K562 (cell line): Measurements from ENCODE around the gene NTM. TPM values are rescaled to one million over a fixed set of nuclear protein-coding genes. Genes with fewer than 3 reads are reported as not detected.

Experiments
- ATAC-seq: fragments of 200-7000 bp; cut with Tn5 transposase; 3 replicates; pipeline ENCODE4 v1.9.1; 2020; ENCODE audit warnings: moderate library complexity
- BruUV-seq: library from RNA; stranded (reverse); fragments of 400-500 nt; replicated peaks from 2 replicates; lab custom pipeline; 2021; lab: Mats Ljungman, UMichigan
- CTCF ChIA-PET: fragments of 300-600 bp; formaldehyde crosslinking; extraction: SDS; loops from one replicate; lab custom pipeline; 2021; ENCODE audit warnings: low intra/inter-chr PET ratio; lab: Yijun Ruan, JAX
- POLR2A ChIA-PET: fragments of 300-600, 350-650 bp; sonication (Branson Sonifier 250); formaldehyde crosslinking; extraction: SDS; loops from one replicate; lab custom pipeline; 2021; ENCODE audit warnings: antibody characterized with exemption, inconsistent platforms; lab: Yijun Ruan, JAX
- DNase-seq, 4 experiments: peaks; one replicate each; pipeline versions ENCODE4 v3.0.0 to v3.0.0-alpha.2; 2011 to 2018; ENCODE audit warnings: low spot score in 3 of 4, mixed read lengths in 3 of 4; ENCODE audit errors: extremely low read depth in 1 of 4
- FAIRE-seq: peaks from 2 replicates; lab custom pipeline; 2011; peaks lifted over from hg19 to GRCh38; lab: Jason Lieb, UNC
- H2AFZ ChIP-seq: 2 replicates; pipeline ENCODE4 v1.6.0; 2011; ENCODE audit warnings: low read depth, low read length, control low read depth, inconsistent platforms
- H3K27ac ChIP-seq: fragments of 200-600 bp; 3 replicates; pipeline ENCODE4 v1.8.0; 2011; ENCODE audit warnings: low read depth, mild to moderate bottlenecking, control low read depth, inconsistent platforms, low read length, moderate library complexity, mixed read lengths; ENCODE audit errors: extremely low read depth
- H3K27me3 ChIP-seq, 2 experiments: fragments of 300-600 bp in 1 of 2; 2 replicates in 1 of 2; 3 replicates in 1 of 2; pipeline versions ENCODE4 v1.6.0 to v1.8.0; 2011; ENCODE audit warnings: inconsistent platforms in 2 of 2, low read length in 2 of 2, mild to moderate bottlenecking in 1 of 2, mixed read lengths in 1 of 2, moderate library complexity in 1 of 2; ENCODE audit not compliant: control insufficient read depth in 2 of 2, insufficient read depth in 2 of 2
- H3K36me3 ChIP-seq: fragments of 300-600 bp; 3 replicates; pipeline ENCODE4 v1.8.0; 2011; ENCODE audit warnings: mild to moderate bottlenecking, low read length, inconsistent platforms; ENCODE audit not compliant: control insufficient read depth, insufficient read depth
- H3K4me1 ChIP-seq, 2 experiments: fragments of 200-600 bp in 1 of 2; replicated peaks in 1 of 2; 2 replicates in 1 of 2; 3 replicates in 1 of 2; pipeline versions ENCODE4 v1.5.1 to v1.8.0; 2011; ENCODE audit warnings: inconsistent platforms in 2 of 2, low read length in 2 of 2, mild to moderate bottlenecking in 1 of 2, mixed read lengths in 1 of 2, moderate library complexity in 1 of 2; ENCODE audit not compliant: control insufficient read depth in 2 of 2, insufficient read depth in 2 of 2
- H3K4me2 ChIP-seq: 2 replicates; pipeline ENCODE4 v1.6.1; 2011; ENCODE audit warnings: low read length, control low read depth, inconsistent platforms, mixed read lengths; ENCODE audit not compliant: insufficient read depth
- H3K4me3 ChIP-seq: fragments of 200-600 bp; sonication (generic), shearing (Covaris generic); 2 replicates; pipeline ENCODE4 v1.5.1; 2016; ENCODE audit warnings: control low read depth, inconsistent platforms
- H3K79me2 ChIP-seq: fragments of 200-600 bp; 3 replicates; pipeline ENCODE4 v1.8.0; 2011; ENCODE audit warnings: low read length, inconsistent platforms; ENCODE audit not compliant: control insufficient read depth, insufficient read depth
- H3K9ac ChIP-seq, 2 experiments: 2 replicates each; pipeline versions ENCODE4 v1.6.0 to v1.6.1; 2011; ENCODE audit warnings: low read depth in 2 of 2, low read length in 2 of 2, control low read depth in 1 of 2, inconsistent platforms in 1 of 2, mild to moderate bottlenecking in 1 of 2, mixed read lengths in 1 of 2; ENCODE audit not compliant: insufficient read depth in 1 of 2
- H3K9me1 ChIP-seq: one replicate; pipeline ENCODE4 v1.6.0; 2011; ENCODE audit warnings: inconsistent platforms, mild to moderate bottlenecking, low read length, moderate library complexity; ENCODE audit not compliant: control insufficient read depth, insufficient read depth
- H3K9me3 ChIP-seq: replicated peaks from 2 replicates; pipeline ENCODE4 v1.5.1; 2011; ENCODE audit warnings: low read depth, low read length, inconsistent platforms; ENCODE audit not compliant: control insufficient read depth, insufficient read depth
- H4K20me1 ChIP-seq: replicated peaks from 2 replicates; pipeline ENCODE4 v1.6.1; 2011; ENCODE audit warnings: low read length, inconsistent platforms, mixed read lengths; ENCODE audit not compliant: control insufficient read depth, insufficient read depth
- CEBPG ChIP-seq, 3 experiments: fragments of 200-800 bp in 1 of 3; sonication (Bioruptor generic) in 1 of 3; sonication (generic) in 1 of 3; formaldehyde crosslinking in 1 of 3; IDR thresholded peaks in 2 of 3; conservative IDR thresholded peaks in 1 of 3; 2 replicates each; pipeline versions ENCODE4 v1.6.1 to v1.8.0; 2016 to 2022; ENCODE audit warnings: missing compliant biosample characterization in 2 of 3, missing genetic modification characterization in 2 of 3, mild to moderate bottlenecking in 1 of 3, missing genetic modification reagents in 1 of 3
- E2F8 ChIP-seq: fragments of 450-650 bp; IDR thresholded peaks from 2 replicates; pipeline ENCODE4 v1.7.1; 2018; ENCODE audit warnings: mild to moderate bottlenecking, low read depth; ENCODE audit not compliant: partially characterized antibody
- ETV5 ChIP-seq: sonication (generic); formaldehyde crosslinking; IDR thresholded peaks from 2 replicates; pipeline ENCODE4 v1.4.0; 2020; ENCODE audit warnings: low read depth, mild to moderate bottlenecking, missing genetic modification reagents
- MCM3 ChIP-seq: fragments of 450-650 bp; IDR thresholded peaks from 2 replicates; pipeline ENCODE4 v1.6.1; 2016
- NR4A1 ChIP-seq, 2 experiments: fragments of 250-450 bp in 1 of 2; fragments of 450-650 bp in 1 of 2; sonication (Bioruptor Pico) in 1 of 2; IDR thresholded peaks; 2 replicates each; pipeline versions ENCODE4 v1.4.0 to v1.6.1; 2016 to 2020; ENCODE audit warnings: mild to moderate bottlenecking in 2 of 2, missing compliant biosample characterization in 1 of 2, missing genetic modification characterization in 1 of 2, moderate library complexity in 1 of 2
- POLR2G ChIP-seq: fragments of 200-400 bp; formaldehyde crosslinking; IDR thresholded peaks from 2 replicates; pipeline ENCODE4 v1.6.1; 2017; ENCODE audit warnings: low read depth, mild to moderate bottlenecking, antibody characterized with exemption, low read length, moderate library complexity
- PYGO2 ChIP-seq: fragments of 450-650 bp; IDR thresholded peaks from 2 replicates; pipeline ENCODE4 v1.6.1; 2016; ENCODE audit warnings: mild to moderate bottlenecking, missing genetic modification characterization, moderate library complexity, missing compliant biosample characterization
- RBFOX2 ChIP-seq: fragments of 200-400 bp; formaldehyde crosslinking; IDR thresholded peaks from 2 replicates; pipeline ENCODE4 v1.6.1; 2017; ENCODE audit warnings: low read depth, mild to moderate bottlenecking, low read length, moderate library complexity
- RBM17 ChIP-seq: fragments of 200-400 bp; formaldehyde crosslinking; IDR thresholded peaks from 2 replicates; pipeline ENCODE4 v1.6.1; 2017; ENCODE audit warnings: low read depth, mild to moderate bottlenecking, low read length, borderline replicate concordance
- SRSF1 ChIP-seq: fragments of 200-400 bp; formaldehyde crosslinking; IDR thresholded peaks from 2 replicates; pipeline ENCODE4 v1.6.1; 2017; ENCODE audit warnings: mild to moderate bottlenecking, low read depth, low read length, moderate library complexity
- ZNF23 ChIP-seq: fragments of 250-450 bp; sonication (Bioruptor Pico); IDR thresholded peaks from 2 replicates; pipeline ENCODE4 v1.4.0; 2020; ENCODE audit warnings: mild to moderate bottlenecking
- ZNF707 ChIP-seq: fragments of 250-450 bp; sonication (Bioruptor Pico); conservative IDR thresholded peaks from 2 replicates; pipeline ENCODE4 v1.8.0; 2022; ENCODE audit warnings: inconsistent platforms, mild to moderate bottlenecking, moderate library complexity
- WGBS: fragments of 100-300 bp; shearing (Covaris generic); methylation state at CpG from one replicate; pipeline ENCODE4 v1.1.6; 2016; ENCODE audit warnings: low coverage, mixed read lengths; ENCODE audit not compliant: insufficient coverage; ENCODE audit errors: missing lambda C conversion rate; 5-methylcytosine and 5-hydroxymethylcytosine counted together
- in situ Hi-C: fragments of 300-500 bp; cut with MboI; formaldehyde crosslinking; loops from 4 replicates; pipeline ENCODE4 v1.15.0; 2018; ENCODE audit warnings: inconsistent platforms, mixed read lengths
- intact Hi-C: fragments of 100-400 bp; cut with micrococcal nuclease; formaldehyde crosslinking; loops from 2 replicates; pipeline ENCODE4 v1.14.2; 2022
- polyA plus RNA-seq, 8 experiments: library from polyadenylated mRNA; depleted of rRNA in 4 of 8; stranded (reverse) in 5 of 8; unstranded in 3 of 8; fragments of >200 nt; fragmentation: Nextera tagmentation in 2 of 8; fragmentation: Illumina TruSeq in 1 of 8; extraction: Ambion mirVana in 2 of 8; extraction: Trizol in 1 of 8; gene quantifications; 2 replicates each; pipeline versions ENCODE4 v1.2.1 to v1.2.3, GENCODE V29; 2011 to 2014; ENCODE audit warnings: inconsistent platforms in 1 of 8, missing spikeins in 1 of 8
- total RNA-seq, 7 experiments: library from RNA; depleted of rRNA in 6 of 7; stranded (reverse); fragments of >200 nt in 6 of 7; fragmentation: Illumina TruSeq in 2 of 7; extraction: Trizol in 2 of 7; gene quantifications; 2 replicates each; pipeline versions ENCODE4 v1.2.1 to v1.2.3, GENCODE V29; 2011 to 2021; ENCODE audit warnings: low replicate concordance in 1 of 7

The NTM gene
- total and polyA plus RNA-seq, 9 of the 15 experiments (the other 6 are each of a cell fraction or from before 2014, with no cell fraction given): not detected

- Histone ChIP-seq H3K9me1 (no peaks in the 10 kb centered on the region), H4K20me1 (no peaks in the 10 kb centered on the region), H3K27ac (no peak overlapping the region), H2AFZ (no peak overlapping the region), H3K4me1 (no peaks in the 10 kb centered on the region), H3K4me3 (no peak overlapping the region), H3K9me3 (no peaks in the 10 kb centered on the region)
- in situ Hi-C loops: no loop called here
- DNase-seq (no peak), FAIRE-seq (no peak)
- intact Hi-C loops: no loop called here
- 1% methylated on average over 12 of the region's 12 CpGs for WGBS
- BruUV-seq: no TSS peak
- TF ChIP-seq NR4A1 (CRISPR knock-in tag; IDR thresholded peaks at IDR 0.05): no peak
- TF ChIP-seq NR4A1 (tag; IDR thresholded peaks at IDR 0.05): no peak
- TF ChIP-seq, all 486 proteins: peak for 0
- POLR2A ChIA-PET: no interaction called here
- Histone ChIP-seq H3K79me2 (no peaks in the 10 kb centered on the region), H3K4me2 (no peak overlapping the region), H3K36me3 (no peaks in the 10 kb centered on the region), H3K27me3 (no peaks in the 10 kb centered on the region), H3K9ac (no peak overlapping the region)
- ATAC-seq: no peak
- CTCF ChIA-PET: no interaction called here
These were observed 767.0 kb downstream of the NTM start for GRCh38 chr11:132137289-132137980.

- CTCF ChIA-PET: no interaction called here
- POLR2A ChIA-PET: no interaction called here
- no TSS peak for BruUV-seq
- no peak overlapping the region for H3K27ac ChIP-seq
- intact Hi-C loops (no loop called here), in situ Hi-C loops (no loop called here)
- no peak for ATAC-seq
- no peaks in the 10 kb centered on the region for H3K36me3 ChIP-seq
- H3K9me1 ChIP-seq: no peaks in the 10 kb centered on the region
- no peak for FAIRE-seq
- no peak overlapping the region for H3K4me3 ChIP-seq
- H2AFZ ChIP-seq: no peak overlapping the region
- WGBS: 0% methylated on average over 3 of the region's 3 CpGs
- DNase-seq: no peak
- no peaks in the 10 kb centered on the region for H3K27me3 ChIP-seq
- no peaks in the 10 kb centered on the region for H4K20me1 ChIP-seq
- no peaks in the 10 kb centered on the region for H3K79me2 ChIP-seq
- H3K9ac ChIP-seq: no peak overlapping the region
- no peaks in the 10 kb centered on the region for H3K4me1 ChIP-seq
- H3K4me2 ChIP-seq: no peak overlapping the region
- H3K9me3 ChIP-seq: no peaks in the 10 kb centered on the region
- TF ChIP-seq PYGO2 (tag) (no peak), RBFOX2 (no peak), SRSF1 (no peak), CEBPG (CRISPR knock-in tag; IDR thresholded peaks at IDR 0.05) (no peak), CEBPG (tag; conservative IDR thresholded peaks at IDR 0.05 in 1 of 2, IDR thresholded peaks at IDR 0.05 in 1 of 2) (no peak), ZNF707 (CRISPR knock-in tag) (no peak), E2F8 (no peak), POLR2G (no peak), RBM17 (no peak), ZNF23 (CRISPR knock-in tag) (no peak), ETV5 (no peak), MCM3 (no peak)
These were observed 767.5 kb downstream of the NTM start for GRCh38 chr11:132137981-132138313.
